ENCODE results near the gene NGDN. TPM values are rescaled to one million over a fixed set of nuclear protein-coding genes. Genes with fewer than 3 reads are reported as not detected.

The NGDN gene
- total RNA-seq, 1 donor from 2014 or later: 34.6 TPM

GRCh38 chr14:23432102-23432925 lies 37.2 kb upstream of the NGDN start:
- Mint-ChIP-seq H3K36me3 (ENCODE audit: unreplicated experiment) (no peaks in the 10 kb centered on the region), H3K27ac (ENCODE audit: unreplicated experiment) (no peak overlapping the region), H3K4me1 (ENCODE audit: unreplicated experiment) (no peaks in the 10 kb centered on the region), H3K27me3 (ENCODE audit: unreplicated experiment) (peaks cover 9% of the 10 kb centered on the region), H3K9me3 (ENCODE audit: unreplicated experiment) (no peaks in the 10 kb centered on the region), H3K4me3 (ENCODE audit: unreplicated experiment) (no peak overlapping the region)
- no peak for DNase-seq (ENCODE audit: extremely low spot score, unreplicated experiment)
- TF ChIP-seq CTCF (IDR thresholded peaks at IDR 0.05): no peak

GRCh38 chr14:23432946-23433345 lies 36.6 kb upstream of the NGDN start:
- no peak overlapping the region for H3K4me3 Mint-ChIP-seq (ENCODE audit: unreplicated experiment)
- H3K36me3 Mint-ChIP-seq (ENCODE audit: unreplicated experiment): no peaks in the 10 kb centered on the region
- H3K4me1 Mint-ChIP-seq (ENCODE audit: unreplicated experiment): no peaks in the 10 kb centered on the region
- no peak for DNase-seq (ENCODE audit: extremely low spot score, unreplicated experiment)
- H3K27ac Mint-ChIP-seq (ENCODE audit: unreplicated experiment): no peak overlapping the region
- H3K9me3 Mint-ChIP-seq (ENCODE audit: unreplicated experiment): no peaks in the 10 kb centered on the region
- peaks cover 9% of the 10 kb centered on the region for H3K27me3 Mint-ChIP-seq (ENCODE audit: unreplicated experiment)
- TF ChIP-seq CTCF (IDR thresholded peaks at IDR 0.05): no peak

GRCh38 chr14:23433457-23433856 lies 36.0 kb upstream of the NGDN start:
- no peak for TF ChIP-seq CTCF (IDR thresholded peaks at IDR 0.05)
- H3K4me3 Mint-ChIP-seq (ENCODE audit: unreplicated experiment): no peak overlapping the region
- H3K27me3 Mint-ChIP-seq (ENCODE audit: unreplicated experiment): peaks cover 9% of the 10 kb centered on the region
- H3K27ac Mint-ChIP-seq (ENCODE audit: unreplicated experiment): no peak overlapping the region
- H3K9me3 Mint-ChIP-seq (ENCODE audit: unreplicated experiment): no peaks in the 10 kb centered on the region
- no peaks in the 10 kb centered on the region for H3K4me1 Mint-ChIP-seq (ENCODE audit: unreplicated experiment)
- no peaks in the 10 kb centered on the region for H3K36me3 Mint-ChIP-seq (ENCODE audit: unreplicated experiment)
- no peak for DNase-seq (ENCODE audit: extremely low spot score, unreplicated experiment)

GRCh38 chr14:23434488-23435222 lies 34.8 kb upstream of the NGDN start:
- Mint-ChIP-seq H3K4me1 (ENCODE audit: unreplicated experiment) (no peaks in the 10 kb centered on the region), H3K9me3 (ENCODE audit: unreplicated experiment) (no peaks in the 10 kb centered on the region)
- peak; percentile 36 for DNase-seq (ENCODE audit: extremely low spot score, unreplicated experiment)

More at GRCh38 chr14:23434488-23435222, 34.8 kb upstream of the NGDN start:
- no peak overlapping the region for H3K4me3 Mint-ChIP-seq (ENCODE audit: unreplicated experiment)
- no peak for TF ChIP-seq CTCF (IDR thresholded peaks at IDR 0.05)
- no peak overlapping the region for H3K27ac Mint-ChIP-seq (ENCODE audit: unreplicated experiment)
- no peaks in the 10 kb centered on the region for H3K36me3 Mint-ChIP-seq (ENCODE audit: unreplicated experiment)
- H3K27me3 Mint-ChIP-seq (ENCODE audit: unreplicated experiment): peaks cover 9% of the 10 kb centered on the region
